RWPE1 (cell line): ENCODE data around the gene CDK17.
A peak's percentile ranks its signal among the peaks of the same experiment; 100 is the strongest.

Experiments used
- CTCF ChIA-PET: fragments of 350-600 bp; sonication (Branson Sonifier 250); formaldehyde crosslinking; extraction: SDS; loops from one replicate; lab custom pipeline; 2021; lab: Yijun Ruan, JAX
- POLR2A ChIA-PET: fragments of 400-600 bp; formaldehyde crosslinking; extraction: SDS; loops from one replicate; lab custom pipeline; 2020; ENCODE audit warnings: antibody characterized with exemption; ENCODE audit not compliant: low non-redundant PET; lab: Yijun Ruan, JAX
- DNase-seq: peaks from one replicate; pipeline ENCODE4 v3.0.0; 2012; ENCODE audit warnings: low spot score
- H3K27ac ChIP-seq: fragments of 450-650 bp; 2 replicates; pipeline ENCODE4 v1.5.1; 2017
- TF ChIP-seq, protein P1 (sequence below): fragments of 450-650 bp; conservative IDR thresholded peaks from 2 replicates; pipeline ENCODE4 v1.5.1; 2017; ENCODE audit warnings: low read depth, mild to moderate bottlenecking

Gene CDK17

DNA sequence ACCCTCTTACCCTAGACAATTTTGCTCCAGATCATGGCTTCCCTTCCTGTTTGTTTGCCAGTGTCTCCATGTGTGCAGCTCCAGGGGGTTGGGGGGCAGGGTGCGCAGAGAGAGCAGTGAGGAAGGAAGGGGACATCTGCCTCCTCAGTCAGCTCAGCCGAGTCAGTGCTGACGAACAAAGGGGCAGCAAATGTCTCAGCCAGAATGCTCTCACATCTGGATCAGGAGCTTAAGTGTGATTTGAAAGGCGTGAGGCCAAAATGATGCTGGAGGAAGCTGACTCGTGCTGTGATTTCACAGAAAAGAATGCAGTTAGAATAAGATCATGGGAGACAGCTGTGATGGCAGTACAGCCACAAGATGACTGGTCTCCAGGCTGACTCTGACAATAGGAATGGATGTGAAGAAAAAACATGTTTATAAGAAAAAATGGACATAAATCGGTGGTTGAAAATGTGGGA lies 27.1 kb upstream of the CDK17 start:
- CTCF ChIA-PET: interaction anchor here (0.6 to 0.7 kb wide), 3 partner anchors 8 to 120 kb away, joined by 3 to 5 read pairs (median 5); no protein-coding TSS in a partner anchor
- TF ChIP-seq, protein P1, sequence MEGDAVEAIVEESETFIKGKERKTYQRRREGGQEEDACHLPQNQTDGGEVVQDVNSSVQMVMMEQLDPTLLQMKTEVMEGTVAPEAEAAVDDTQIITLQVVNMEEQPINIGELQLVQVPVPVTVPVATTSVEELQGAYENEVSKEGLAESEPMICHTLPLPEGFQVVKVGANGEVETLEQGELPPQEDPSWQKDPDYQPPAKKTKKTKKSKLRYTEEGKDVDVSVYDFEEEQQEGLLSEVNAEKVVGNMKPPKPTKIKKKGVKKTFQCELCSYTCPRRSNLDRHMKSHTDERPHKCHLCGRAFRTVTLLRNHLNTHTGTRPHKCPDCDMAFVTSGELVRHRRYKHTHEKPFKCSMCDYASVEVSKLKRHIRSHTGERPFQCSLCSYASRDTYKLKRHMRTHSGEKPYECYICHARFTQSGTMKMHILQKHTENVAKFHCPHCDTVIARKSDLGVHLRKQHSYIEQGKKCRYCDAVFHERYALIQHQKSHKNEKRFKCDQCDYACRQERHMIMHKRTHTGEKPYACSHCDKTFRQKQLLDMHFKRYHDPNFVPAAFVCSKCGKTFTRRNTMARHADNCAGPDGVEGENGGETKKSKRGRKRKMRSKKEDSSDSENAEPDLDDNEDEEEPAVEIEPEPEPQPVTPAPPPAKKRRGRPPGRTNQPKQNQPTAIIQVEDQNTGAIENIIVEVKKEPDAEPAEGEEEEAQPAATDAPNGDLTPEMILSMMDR: no peak

DNA sequence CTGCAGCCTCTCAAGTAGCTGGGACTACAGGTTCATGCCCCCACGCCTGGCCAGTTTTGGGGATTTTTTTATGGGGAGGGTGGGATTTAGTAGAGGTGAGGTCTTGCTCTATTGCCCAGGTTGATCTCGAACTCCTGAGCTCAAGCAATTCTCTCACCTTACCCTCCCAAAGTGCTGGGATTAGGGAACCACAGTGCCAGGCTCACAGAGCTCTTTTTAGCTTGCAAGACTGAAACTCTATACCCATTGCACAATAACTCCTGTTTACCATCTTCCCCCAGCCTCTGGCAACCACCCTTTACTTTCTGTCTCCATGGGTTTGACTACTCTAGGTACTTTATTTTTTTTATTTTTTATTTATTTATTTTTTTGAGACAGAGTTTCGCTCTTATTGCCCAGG lies 25.7 kb upstream of the CDK17 start:
- DNase-seq: no peak
- ChIA-PET POLR2A (no interaction called here), CTCF (no interaction called here)
- peak overlapping the region; percentile 95 for H3K27ac ChIP-seq
- TF ChIP-seq, protein P1: no peak

More for the DNA sequence above, 27.1 kb upstream of the CDK17 start:
- peak overlapping the region; percentile 95 for H3K27ac ChIP-seq
- peak; percentile 90 for DNase-seq
- POLR2A ChIA-PET: no interaction called here

GRCh38 chr12:96425321-96425720 lies 25.1 kb upstream of the CDK17 start:
- ChIA-PET POLR2A (no interaction called here), CTCF (no interaction called here)
- DNase-seq: peak; percentile 42
- peak overlapping the region; percentile 95 for H3K27ac ChIP-seq
- TF ChIP-seq, protein P1: no peak

GRCh38 chr12:96424601-96425000 lies 24.4 kb upstream of the CDK17 start:
- ChIA-PET POLR2A (no interaction called here), CTCF (no interaction called here)
- TF ChIP-seq, protein P1: no peak
- no peak for DNase-seq
- H3K27ac ChIP-seq: peak overlapping the region; percentile 68

- no peak overlapping the region for H3K27ac ChIP-seq
Observed at GRCh38 chr12:96422192-96422591, 22.0 kb upstream of the CDK17 start.

GRCh38 chr12:96421014-96421413 lies 20.8 kb upstream of the CDK17 start:
- CTCF ChIA-PET: interaction anchor here (0.7 kb wide), 1 partner anchor 14 kb away, joined by 3 read pairs; no protein-coding TSS in a partner anchor
- no peak for DNase-seq

More at GRCh38 chr12:96422192-96422591, 22.0 kb upstream of the CDK17 start:
- DNase-seq: no peak
- TF ChIP-seq, protein P1: no peak
- ChIA-PET CTCF (interaction anchor here (0.7 kb wide), 1 partner anchor 537 kb away, joined by 3 read pairs; no protein-coding TSS in a partner anchor), POLR2A (no interaction called here)

More at GRCh38 chr12:96421014-96421413, 20.8 kb upstream of the CDK17 start:
- H3K27ac ChIP-seq: no peak overlapping the region
- TF ChIP-seq, protein P1: no peak
- POLR2A ChIA-PET: no interaction called here
